Ovary (tissue), 9 donors: ENCODE results near the gene REL. TPM values are rescaled to one million over a fixed set of nuclear protein-coding genes. Genes with fewer than 3 reads are reported as not detected.

Experiments
- DNase-seq, 5 donors: peaks; one replicate each; pipeline ENCODE4 v3.0.0-alpha.2; 2019 to 2020
- H3K27ac ChIP-seq, 2 donors: fragments of 200-600 bp; one replicate each; pipeline versions ENCODE4 v1.5.1 to v1.8.0; 2019 to 2022
- H3K27me3 ChIP-seq: fragments of 200-600 bp; one replicate; pipeline ENCODE4 v1.8.0; 2022
- H3K36me3 ChIP-seq: fragments of 200-600 bp; sonication (generic); one replicate; pipeline ENCODE4 v1.5.1; 2019
- H3K4me1 ChIP-seq: one replicate; pipeline ENCODE4 v1.8.1; 2013; ENCODE audit warnings: mild to moderate bottlenecking, moderate library complexity; ENCODE audit not compliant: insufficient read depth
- H3K4me3 ChIP-seq: fragments of 200-600 bp; sonication (generic); one replicate; pipeline ENCODE4 v1.5.1; 2017
- H3K9me3 ChIP-seq, 2 donors: fragments of 200-600 bp in 1 of 2; sonication (generic) in 1 of 2; one replicate each; pipeline versions ENCODE4 v1.5.1 to v1.8.1; 2013 to 2019; ENCODE audit warnings: mild to moderate bottlenecking in 1 of 2, moderate library complexity in 1 of 2
- EP300 ChIP-seq: sonication (generic); formaldehyde crosslinking; IDR thresholded peaks from one replicate; pipeline ENCODE4 v1.6.1; 2017; ENCODE audit warnings: antibody characterized with exemption
- POLR2A ChIP-seq: fragments of 450-650 bp; IDR thresholded peaks from one replicate; pipeline ENCODE4 v1.6.1; 2017; ENCODE audit warnings: antibody characterized with exemption, mild to moderate bottlenecking, moderate library complexity
- WGBS, 3 donors: extraction: QIAGEN DNeasy Blood & Tissue Kit in 1 of 3; methylation state at CpG; one replicate each; pipeline versions ENCODE4 v1.1.5 to v1.1.7; 2013 to 2017; 5-methylcytosine and 5-hydroxymethylcytosine counted together
- intact Hi-C, 4 donors: fragments of 100-400 bp; cut with DNase I; formaldehyde crosslinking; loops; one replicate each; pipeline versions ENCODE4 v1.11.0 to v1.15.1; 2022 to 2023
- polyA plus RNA-seq, 2 donors: library from polyadenylated mRNA; stranded (reverse); fragments of 200-250 nt in 1 of 2; fragments of 350-450 nt in 1 of 2; fragmentation: Illumina TruSeq in 1 of 2; extraction: RNeasy Lipid Tissue Mini Kit (QIAGEN cat#74804) in 1 of 2; gene quantifications; one replicate each; pipeline ENCODE4 v1.2.3, GENCODE V29; 2013 to 2014
- total RNA-seq, 7 donors: library from RNA; depleted of rRNA in 2 of 7; stranded (reverse); fragments of >200 nt in 2 of 7; fragmentation: NEBNext Ultra II Directional in 3 of 7; extraction: Animal tissue kit (Norgen Biotek cat#: 25700) in 3 of 7; gene quantifications; one replicate each; pipeline versions ENCODE4 v1.1.0 to v1.2.4, GENCODE V29; 2016 to 2023
- TF ChIP-seq, protein P1 (sequence below), 3 donors: fragments of 450-650 bp in 2 of 3; fragments of 200-600 bp in 1 of 3; IDR thresholded peaks; one replicate each; pipeline versions ENCODE4 v1.5.1 to v1.8.0; 2016 to 2022; ENCODE audit warnings: antibody characterized with exemption in 3 of 3, mild to moderate bottlenecking in 1 of 3
- donor health status: DM: no; HTN: no; CAD: no; lungs with moderate emphysema.
- donor health status: DM: no; HTN: no; CAD: no.
- donor health status: Bipolar disorder and iron deficiency.
- donor health status: DM: yes; HTN: yes; CAD: no.
- donor health status: DM: no; HTN: no; CAD: no.
- donor health status: DM: yes; HTN: yes; CAD: no.

The REL gene
- total and polyA plus RNA-seq, 9 donors: 3.8 to 45.1 (median 18.6) TPM

DNA sequence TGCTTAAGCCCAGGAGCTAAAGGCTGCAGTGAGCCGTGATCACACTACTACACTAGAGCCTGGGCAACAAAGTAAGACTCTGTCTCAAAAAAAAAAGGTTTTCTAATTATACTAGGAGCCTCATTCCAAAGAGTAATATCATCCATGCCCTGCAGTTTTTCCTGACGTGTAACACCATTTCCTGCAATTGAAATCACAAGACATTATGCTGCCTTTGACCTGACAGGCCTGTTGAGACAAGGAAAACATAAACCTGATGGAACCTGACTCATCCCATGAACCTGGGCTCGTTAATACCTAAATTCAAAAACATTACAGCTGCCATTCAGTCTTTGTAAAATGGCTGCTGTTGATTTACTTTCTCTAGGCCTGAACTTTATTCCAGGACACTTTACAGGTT lies 77.4 kb downstream of the REL start:
- intact Hi-C loops: no loop called here
- no peak overlapping the region for H3K4me3 ChIP-seq
- TF ChIP-seq EP300: no peak
- TF ChIP-seq, protein P1, sequence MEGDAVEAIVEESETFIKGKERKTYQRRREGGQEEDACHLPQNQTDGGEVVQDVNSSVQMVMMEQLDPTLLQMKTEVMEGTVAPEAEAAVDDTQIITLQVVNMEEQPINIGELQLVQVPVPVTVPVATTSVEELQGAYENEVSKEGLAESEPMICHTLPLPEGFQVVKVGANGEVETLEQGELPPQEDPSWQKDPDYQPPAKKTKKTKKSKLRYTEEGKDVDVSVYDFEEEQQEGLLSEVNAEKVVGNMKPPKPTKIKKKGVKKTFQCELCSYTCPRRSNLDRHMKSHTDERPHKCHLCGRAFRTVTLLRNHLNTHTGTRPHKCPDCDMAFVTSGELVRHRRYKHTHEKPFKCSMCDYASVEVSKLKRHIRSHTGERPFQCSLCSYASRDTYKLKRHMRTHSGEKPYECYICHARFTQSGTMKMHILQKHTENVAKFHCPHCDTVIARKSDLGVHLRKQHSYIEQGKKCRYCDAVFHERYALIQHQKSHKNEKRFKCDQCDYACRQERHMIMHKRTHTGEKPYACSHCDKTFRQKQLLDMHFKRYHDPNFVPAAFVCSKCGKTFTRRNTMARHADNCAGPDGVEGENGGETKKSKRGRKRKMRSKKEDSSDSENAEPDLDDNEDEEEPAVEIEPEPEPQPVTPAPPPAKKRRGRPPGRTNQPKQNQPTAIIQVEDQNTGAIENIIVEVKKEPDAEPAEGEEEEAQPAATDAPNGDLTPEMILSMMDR (IDR thresholded peaks at IDR 0.05): no peak
- no peak for TF ChIP-seq POLR2A
- no peaks in the 10 kb centered on the region for H3K36me3 ChIP-seq
- H3K9me3 ChIP-seq: no peaks in the 10 kb centered on the region
- WGBS, 3 donors: 61 to 75% (median 63%) methylated on average over 3 of the region's 3 CpGs
- no peak for DNase-seq
- no peak overlapping the region for H3K27ac ChIP-seq
- no peaks in the 10 kb centered on the region for H3K27me3 ChIP-seq
- H3K4me1 ChIP-seq: no peaks in the 10 kb centered on the region

DNA sequence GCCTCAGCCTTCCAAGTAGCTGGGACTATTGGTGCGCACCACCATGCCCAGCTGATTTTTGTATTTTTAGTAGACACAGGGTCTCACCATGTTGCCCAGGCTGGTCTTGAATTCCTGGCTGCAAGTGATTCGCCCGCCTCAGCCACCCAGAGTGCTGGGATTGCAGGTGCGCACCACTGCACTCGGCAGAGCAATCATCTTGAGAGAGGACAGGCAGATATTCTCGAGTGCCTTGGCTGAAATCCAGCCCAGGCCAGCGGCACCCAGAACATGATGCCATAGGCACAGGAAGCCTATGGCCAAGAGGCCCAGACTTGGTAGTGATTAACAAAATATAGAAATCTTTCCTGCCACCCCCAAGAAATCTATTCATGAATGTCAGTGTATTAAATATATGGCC lies 78.1 kb downstream of the REL start:
- TF ChIP-seq EP300 (no peak), POLR2A (no peak)
- TF ChIP-seq, protein P1 (IDR thresholded peaks at IDR 0.05): no peak
- DNase-seq: no peak
- WGBS, 3 donors: 90 to 95% (median 93%) methylated on average over 7 of the region's 7 CpGs

DNA sequence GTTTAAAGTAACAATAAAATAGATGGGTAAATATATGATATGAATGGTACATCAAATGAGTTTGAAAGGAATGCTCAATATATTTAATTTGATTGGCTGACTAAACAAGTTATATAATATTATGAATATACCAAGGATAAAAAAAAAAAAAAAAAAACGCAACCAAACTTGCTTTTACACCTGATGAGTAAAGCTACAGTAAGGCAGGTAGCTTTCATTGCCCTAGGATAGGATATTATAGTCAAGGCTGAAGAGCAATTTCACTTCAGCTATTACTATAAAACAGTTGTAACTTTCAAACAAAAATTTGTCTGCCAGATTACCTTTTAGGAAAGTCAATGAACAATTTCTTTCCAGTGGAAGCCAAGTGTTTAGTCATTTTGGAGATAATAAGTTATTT lies 79.3 kb downstream of the REL start:
- Histone ChIP-seq H3K27me3 (no peaks in the 10 kb centered on the region), H3K36me3 (no peaks in the 10 kb centered on the region), H3K27ac (no peak overlapping the region), H3K4me1 (no peaks in the 10 kb centered on the region), H3K4me3 (no peak overlapping the region), H3K9me3 (no peaks in the 10 kb centered on the region)
- intact Hi-C loops: no loop called here
- DNase-seq: no peak
- TF ChIP-seq POLR2A (no peak), EP300 (no peak)
- TF ChIP-seq, protein P1 (IDR thresholded peaks at IDR 0.05): no peak
- WGBS, 3 donors: 76 to 90% (median 82%) methylated on average over 1 of the region's 1 CpG

More for the DNA sequence above, 78.1 kb downstream of the REL start:
- no peak overlapping the region for H3K27ac ChIP-seq
- no peaks in the 10 kb centered on the region for H3K4me1 ChIP-seq
- H3K4me3 ChIP-seq: no peak overlapping the region
- H3K9me3 ChIP-seq: no peaks in the 10 kb centered on the region
- intact Hi-C loops: no loop called here
- H3K27me3 ChIP-seq: no peaks in the 10 kb centered on the region
- no peaks in the 10 kb centered on the region for H3K36me3 ChIP-seq

DNA sequence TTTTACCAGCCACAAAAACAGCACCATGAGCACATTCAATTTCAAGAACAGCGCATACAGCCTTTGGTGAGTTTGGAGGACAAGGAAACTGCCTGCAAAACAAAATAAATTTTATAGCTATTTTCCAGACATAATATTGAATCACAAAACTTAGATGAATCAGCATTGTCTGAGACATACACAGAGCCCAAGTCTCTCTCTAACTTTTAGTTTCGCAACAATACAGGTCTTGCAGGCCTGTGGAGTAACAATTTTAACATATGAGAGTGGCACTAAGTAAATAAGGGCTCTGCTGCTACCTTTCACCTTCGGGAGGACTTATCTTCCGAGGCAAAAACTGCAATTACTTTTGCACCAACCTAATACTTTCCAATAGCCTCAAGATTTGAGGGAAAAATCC lies 80.1 kb downstream of the REL start:
- intact Hi-C loops: no loop called here
- no peaks in the 10 kb centered on the region for H3K9me3 ChIP-seq
- WGBS, 3 donors: 11 to 34% (median 12%) methylated on average over 4 of the region's 4 CpGs

More for the DNA sequence above, 80.1 kb downstream of the REL start:
- Histone ChIP-seq H3K27me3 (no peaks in the 10 kb centered on the region), H3K27ac (no peak overlapping the region), H3K4me3 (no peak overlapping the region), H3K36me3 (no peaks in the 10 kb centered on the region), H3K4me1 (no peaks in the 10 kb centered on the region)
- TF ChIP-seq, protein P1 (IDR thresholded peaks at IDR 0.05): no peak
- TF ChIP-seq EP300: no peak
- no peak for TF ChIP-seq POLR2A
- DNase-seq: no peak
